K562 (cell line): ENCODE measurements around the gene SMC6. TPM values are rescaled to one million over a fixed set of nuclear protein-coding genes. Genes with fewer than 3 reads are reported as not detected.

ENCODE experiments used
- ATAC-seq: fragments of 200-7000 bp; cut with Tn5 transposase; 3 replicates; pipeline ENCODE4 v1.9.1; 2020; ENCODE audit warnings: moderate library complexity
- BruUV-seq: library from RNA; stranded (reverse); fragments of 400-500 nt; replicated peaks from 2 replicates; lab custom pipeline; 2021; lab: Mats Ljungman, UMichigan
- CTCF ChIA-PET: fragments of 300-600 bp; formaldehyde crosslinking; extraction: SDS; loops from one replicate; lab custom pipeline; 2021; ENCODE audit warnings: low intra/inter-chr PET ratio; lab: Yijun Ruan, JAX
- POLR2A ChIA-PET: fragments of 300-600, 350-650 bp; sonication (Branson Sonifier 250); formaldehyde crosslinking; extraction: SDS; loops from one replicate; lab custom pipeline; 2021; ENCODE audit warnings: antibody characterized with exemption, inconsistent platforms; lab: Yijun Ruan, JAX
- DNase-seq, 4 experiments: peaks; one replicate each; pipeline versions ENCODE4 v3.0.0 to v3.0.0-alpha.2; 2011 to 2018; ENCODE audit warnings: low spot score in 3 of 4, mixed read lengths in 3 of 4; ENCODE audit errors: extremely low read depth in 1 of 4
- FAIRE-seq: peaks from 2 replicates; lab custom pipeline; 2011; peaks lifted over from hg19 to GRCh38; lab: Jason Lieb, UNC
- H2AFZ ChIP-seq: 2 replicates; pipeline ENCODE4 v1.6.0; 2011; ENCODE audit warnings: low read depth, low read length, control low read depth, inconsistent platforms
- H3K27ac ChIP-seq: fragments of 200-600 bp; 3 replicates; pipeline ENCODE4 v1.8.0; 2011; ENCODE audit warnings: low read depth, mild to moderate bottlenecking, control low read depth, inconsistent platforms, low read length, moderate library complexity, mixed read lengths; ENCODE audit errors: extremely low read depth
- H3K27me3 ChIP-seq, 2 experiments: fragments of 300-600 bp in 1 of 2; 2 replicates in 1 of 2; 3 replicates in 1 of 2; pipeline versions ENCODE4 v1.6.0 to v1.8.0; 2011; ENCODE audit warnings: inconsistent platforms in 2 of 2, low read length in 2 of 2, mild to moderate bottlenecking in 1 of 2, mixed read lengths in 1 of 2, moderate library complexity in 1 of 2; ENCODE audit not compliant: control insufficient read depth in 2 of 2, insufficient read depth in 2 of 2
- H3K36me3 ChIP-seq: fragments of 300-600 bp; 3 replicates; pipeline ENCODE4 v1.8.0; 2011; ENCODE audit warnings: mild to moderate bottlenecking, low read length, inconsistent platforms; ENCODE audit not compliant: control insufficient read depth, insufficient read depth
- H3K4me1 ChIP-seq, 2 experiments: fragments of 200-600 bp in 1 of 2; replicated peaks in 1 of 2; 2 replicates in 1 of 2; 3 replicates in 1 of 2; pipeline versions ENCODE4 v1.5.1 to v1.8.0; 2011; ENCODE audit warnings: inconsistent platforms in 2 of 2, low read length in 2 of 2, mild to moderate bottlenecking in 1 of 2, mixed read lengths in 1 of 2, moderate library complexity in 1 of 2; ENCODE audit not compliant: control insufficient read depth in 2 of 2, insufficient read depth in 2 of 2
- H3K4me2 ChIP-seq: 2 replicates; pipeline ENCODE4 v1.6.1; 2011; ENCODE audit warnings: low read length, control low read depth, inconsistent platforms, mixed read lengths; ENCODE audit not compliant: insufficient read depth
- H3K4me3 ChIP-seq: fragments of 200-600 bp; sonication (generic), shearing (Covaris generic); 2 replicates; pipeline ENCODE4 v1.5.1; 2016; ENCODE audit warnings: control low read depth, inconsistent platforms
- H3K79me2 ChIP-seq: fragments of 200-600 bp; 3 replicates; pipeline ENCODE4 v1.8.0; 2011; ENCODE audit warnings: low read length, inconsistent platforms; ENCODE audit not compliant: control insufficient read depth, insufficient read depth
- H3K9ac ChIP-seq, 2 experiments: 2 replicates each; pipeline versions ENCODE4 v1.6.0 to v1.6.1; 2011; ENCODE audit warnings: low read depth in 2 of 2, low read length in 2 of 2, control low read depth in 1 of 2, inconsistent platforms in 1 of 2, mild to moderate bottlenecking in 1 of 2, mixed read lengths in 1 of 2; ENCODE audit not compliant: insufficient read depth in 1 of 2
- H3K9me1 ChIP-seq: one replicate; pipeline ENCODE4 v1.6.0; 2011; ENCODE audit warnings: inconsistent platforms, mild to moderate bottlenecking, low read length, moderate library complexity; ENCODE audit not compliant: control insufficient read depth, insufficient read depth
- H3K9me3 ChIP-seq: replicated peaks from 2 replicates; pipeline ENCODE4 v1.5.1; 2011; ENCODE audit warnings: low read depth, low read length, inconsistent platforms; ENCODE audit not compliant: control insufficient read depth, insufficient read depth
- H4K20me1 ChIP-seq: replicated peaks from 2 replicates; pipeline ENCODE4 v1.6.1; 2011; ENCODE audit warnings: low read length, inconsistent platforms, mixed read lengths; ENCODE audit not compliant: control insufficient read depth, insufficient read depth
- CBFA2T3 ChIP-seq: fragments of 450-650 bp; IDR thresholded peaks from 2 replicates; pipeline ENCODE4 v1.6.1; 2017
- CBX1 ChIP-seq: sonication (generic); IDR thresholded peaks from 2 replicates; pipeline ENCODE4 v1.6.1; 2016; ENCODE audit warnings: antibody characterized with exemption, low read depth, mild to moderate bottlenecking
- KLF13 ChIP-seq: fragments of 450-650 bp; IDR thresholded peaks from 2 replicates; pipeline ENCODE4 v1.6.1; 2016; ENCODE audit warnings: missing genetic modification characterization, low read depth, mild to moderate bottlenecking, missing compliant biosample characterization, moderate library complexity, borderline replicate concordance
- MAFG ChIP-seq: fragments of 450-650 bp; conservative IDR thresholded peaks from 2 replicates; pipeline ENCODE4 v1.6.1; 2016; ENCODE audit warnings: missing genetic modification characterization, missing compliant biosample characterization
- MCM7 ChIP-seq, 2 experiments: fragments of 450-650 bp; IDR thresholded peaks; 2 replicates each; pipeline ENCODE4 v1.6.1; 2016 to 2018
- RBM14 ChIP-seq: fragments of 200-400 bp; formaldehyde crosslinking; IDR thresholded peaks from 2 replicates; pipeline ENCODE4 v1.6.1; 2018; ENCODE audit warnings: low read depth, mild to moderate bottlenecking, low read length, moderate library complexity, borderline replicate concordance; ENCODE audit not compliant: insufficient read depth
- SETDB1 ChIP-seq: IDR thresholded peaks from one replicate; pipeline ENCODE4 v1.6.1; 2012; ENCODE audit warnings: low read length, control low read depth, inconsistent platforms
- SMARCE1 ChIP-seq: fragments of 450-650 bp; IDR thresholded peaks from 2 replicates; pipeline ENCODE4 v1.7.1; 2016; ENCODE audit warnings: mild to moderate bottlenecking
- SRF ChIP-seq, 2 experiments: fragments of 250-450, 450-650 bp in 1 of 2; sonication (Bioruptor Pico) in 1 of 2; sonication (generic) in 1 of 2; formaldehyde crosslinking; IDR thresholded peaks; 2 replicates each; pipeline versions ENCODE4 v1.5.0 to v1.5.1; 2020 to 2022; ENCODE audit warnings: mild to moderate bottlenecking in 1 of 2, missing genetic modification reagents in 1 of 2
- ZFP1 ChIP-seq: fragments of 450-650 bp; formaldehyde crosslinking; IDR thresholded peaks from 2 replicates; pipeline ENCODE4 v1.4.0; 2020; ENCODE audit warnings: mild to moderate bottlenecking, mixed read lengths
- ZNF12 ChIP-seq: sonication (generic); formaldehyde crosslinking; IDR thresholded peaks from 2 replicates; pipeline ENCODE4 v1.4.0; 2020; ENCODE audit warnings: mild to moderate bottlenecking, missing genetic modification reagents
- ZNF23 ChIP-seq: fragments of 250-450 bp; sonication (Bioruptor Pico); IDR thresholded peaks from 2 replicates; pipeline ENCODE4 v1.4.0; 2020; ENCODE audit warnings: mild to moderate bottlenecking
- ZNF324 ChIP-seq: fragments of 250-450 bp; sonication (Bioruptor Pico); IDR thresholded peaks from 2 replicates; pipeline ENCODE4 v1.4.0; 2020; ENCODE audit warnings: mild to moderate bottlenecking
- WGBS: fragments of 100-300 bp; shearing (Covaris generic); methylation state at CpG from one replicate; pipeline ENCODE4 v1.1.6; 2016; ENCODE audit warnings: low coverage, mixed read lengths; ENCODE audit not compliant: insufficient coverage; ENCODE audit errors: missing lambda C conversion rate; 5-methylcytosine and 5-hydroxymethylcytosine counted together
- in situ Hi-C: fragments of 300-500 bp; cut with MboI; formaldehyde crosslinking; loops from 4 replicates; pipeline ENCODE4 v1.15.0; 2018; ENCODE audit warnings: inconsistent platforms, mixed read lengths
- intact Hi-C: fragments of 100-400 bp; cut with micrococcal nuclease; formaldehyde crosslinking; loops from 2 replicates; pipeline ENCODE4 v1.14.2; 2022
- polyA plus RNA-seq, 8 experiments: library from polyadenylated mRNA; depleted of rRNA in 4 of 8; stranded (reverse) in 5 of 8; unstranded in 3 of 8; fragments of >200 nt; fragmentation: Nextera tagmentation in 2 of 8; fragmentation: Illumina TruSeq in 1 of 8; extraction: Ambion mirVana in 2 of 8; extraction: Trizol in 1 of 8; gene quantifications; 2 replicates each; pipeline versions ENCODE4 v1.2.1 to v1.2.3, GENCODE V29; 2011 to 2014; ENCODE audit warnings: inconsistent platforms in 1 of 8, missing spikeins in 1 of 8
- total RNA-seq, 7 experiments: library from RNA; depleted of rRNA in 6 of 7; stranded (reverse); fragments of >200 nt in 6 of 7; fragmentation: Illumina TruSeq in 2 of 7; extraction: Trizol in 2 of 7; gene quantifications; 2 replicates each; pipeline versions ENCODE4 v1.2.1 to v1.2.3, GENCODE V29; 2011 to 2021; ENCODE audit warnings: low replicate concordance in 1 of 7
- TF ChIP-seq, protein P1 (sequence below): fragments of 450-650 bp; conservative IDR thresholded peaks from 2 replicates; pipeline ENCODE4 v1.6.1; 2016; ENCODE audit warnings: missing genetic modification characterization, low read depth, mild to moderate bottlenecking, control low read depth, missing compliant biosample characterization
- TF ChIP-seq, protein P2 (sequence below), 2 experiments: fragments of 250-450 bp in 1 of 2; fragments of 450-650 bp in 1 of 2; sonication (Bioruptor Pico) in 1 of 2; IDR thresholded peaks; 2 replicates each; pipeline versions ENCODE4 v1.6.1 to v1.8.0; 2016 to 2021; ENCODE audit warnings: mild to moderate bottlenecking in 2 of 2, moderate library complexity in 2 of 2, missing compliant biosample characterization in 1 of 2, missing genetic modification characterization in 1 of 2
- TF ChIP-seq, protein P3 (sequence below): fragments of 250-450 bp; sonication (Bioruptor Pico); IDR thresholded peaks from 2 replicates; pipeline ENCODE4 v1.6.1; 2021; ENCODE audit warnings: mild to moderate bottlenecking
- TF ChIP-seq, protein P4 (sequence below): fragments of 450-650 bp; IDR thresholded peaks from 2 replicates; pipeline ENCODE4 v1.7.1; 2018; ENCODE audit warnings: mild to moderate bottlenecking, low read depth; ENCODE audit not compliant: partially characterized antibody

Gene SMC6
- total and polyA plus RNA-seq, 9 of the 15 experiments (the other 6 are each of a cell fraction or from before 2014, with no cell fraction given) = 14.2 to 75.9 (median 47.7) TPM

- H3K4me3 ChIP-seq = no peak overlapping the region
- ChIA-PET POLR2A (interaction anchor here (0.9 to 2.0 kb wide), 2 partner anchors 11 to 14 kb away, joined by 4 to 8 read pairs; partner anchors contain the start of gene GEN1), CTCF (no interaction called here)
- no peak overlapping the region for H3K9ac ChIP-seq
- no peaks in the 10 kb centered on the region for H4K20me1 ChIP-seq
- H3K9me1 ChIP-seq = no peaks in the 10 kb centered on the region
- BruUV-seq = no TSS peak
- FAIRE-seq (no peak), ATAC-seq (no peak), DNase-seq (no peak)
- no peak overlapping the region for H3K27ac ChIP-seq
- H3K79me2 ChIP-seq = peaks cover 5% of the 10 kb centered on the region; the same call in 1 of the 3 replicates
- H3K36me3 ChIP-seq = peaks cover 91% of the 10 kb centered on the region
- in situ Hi-C loops = no loop called here
- H3K27me3 ChIP-seq = no peaks in the 10 kb centered on the region
- no peaks in the 10 kb centered on the region for H3K9me3 ChIP-seq
- no peaks in the 10 kb centered on the region for H3K4me1 ChIP-seq
- WGBS = no CpG with 5 or more reads among the region's 2 CpGs
- TF ChIP-seq CBX1 (no peak), MAFG (no peak), CBFA2T3 (no peak), SRF (CRISPR knock-in tag; IDR thresholded peaks at IDR 0.05) (no peak), KLF13 (tag) (no peak), ZFP1 (CRISPR knock-in tag) (no peak), MCM7 (IDR thresholded peaks at IDR 0.05) (no peak), RBM14 (no peak), ZNF23 (CRISPR knock-in tag) (no peak), SMARCE1 (no peak), ZNF12 (CRISPR knock-in tag) (no peak), SETDB1 (no peak), ZNF324 (CRISPR knock-in tag) (no peak)
- TF ChIP-seq, protein P1, sequence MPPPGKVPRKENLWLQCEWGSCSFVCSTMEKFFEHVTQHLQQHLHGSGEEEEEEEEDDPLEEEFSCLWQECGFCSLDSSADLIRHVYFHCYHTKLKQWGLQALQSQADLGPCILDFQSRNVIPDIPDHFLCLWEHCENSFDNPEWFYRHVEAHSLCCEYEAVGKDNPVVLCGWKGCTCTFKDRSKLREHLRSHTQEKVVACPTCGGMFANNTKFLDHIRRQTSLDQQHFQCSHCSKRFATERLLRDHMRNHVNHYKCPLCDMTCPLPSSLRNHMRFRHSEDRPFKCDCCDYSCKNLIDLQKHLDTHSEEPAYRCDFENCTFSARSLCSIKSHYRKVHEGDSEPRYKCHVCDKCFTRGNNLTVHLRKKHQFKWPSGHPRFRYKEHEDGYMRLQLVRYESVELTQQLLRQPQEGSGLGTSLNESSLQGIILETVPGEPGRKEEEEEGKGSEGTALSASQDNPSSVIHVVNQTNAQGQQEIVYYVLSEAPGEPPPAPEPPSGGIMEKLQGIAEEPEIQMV (tag) = no peak
- TF ChIP-seq, protein P2, sequence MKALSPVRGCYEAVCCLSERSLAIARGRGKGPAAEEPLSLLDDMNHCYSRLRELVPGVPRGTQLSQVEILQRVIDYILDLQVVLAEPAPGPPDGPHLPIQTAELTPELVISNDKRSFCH (CRISPR knock-in tag; IDR thresholded peaks at IDR 0.05) = no peak
- TF ChIP-seq, protein P2 (tag; IDR thresholded peaks at IDR 0.05) = no peak
- TF ChIP-seq, protein P3, sequence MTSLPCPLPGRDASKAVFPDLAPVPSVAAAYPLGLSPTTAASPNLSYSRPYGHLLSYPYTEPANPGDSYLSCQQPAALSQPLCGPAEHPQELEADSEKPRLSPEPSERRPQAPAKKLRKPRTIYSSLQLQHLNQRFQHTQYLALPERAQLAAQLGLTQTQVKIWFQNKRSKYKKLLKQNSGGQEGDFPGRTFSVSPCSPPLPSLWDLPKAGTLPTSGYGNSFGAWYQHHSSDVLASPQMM (CRISPR knock-in tag) = no peak
- TF ChIP-seq, protein P4, sequence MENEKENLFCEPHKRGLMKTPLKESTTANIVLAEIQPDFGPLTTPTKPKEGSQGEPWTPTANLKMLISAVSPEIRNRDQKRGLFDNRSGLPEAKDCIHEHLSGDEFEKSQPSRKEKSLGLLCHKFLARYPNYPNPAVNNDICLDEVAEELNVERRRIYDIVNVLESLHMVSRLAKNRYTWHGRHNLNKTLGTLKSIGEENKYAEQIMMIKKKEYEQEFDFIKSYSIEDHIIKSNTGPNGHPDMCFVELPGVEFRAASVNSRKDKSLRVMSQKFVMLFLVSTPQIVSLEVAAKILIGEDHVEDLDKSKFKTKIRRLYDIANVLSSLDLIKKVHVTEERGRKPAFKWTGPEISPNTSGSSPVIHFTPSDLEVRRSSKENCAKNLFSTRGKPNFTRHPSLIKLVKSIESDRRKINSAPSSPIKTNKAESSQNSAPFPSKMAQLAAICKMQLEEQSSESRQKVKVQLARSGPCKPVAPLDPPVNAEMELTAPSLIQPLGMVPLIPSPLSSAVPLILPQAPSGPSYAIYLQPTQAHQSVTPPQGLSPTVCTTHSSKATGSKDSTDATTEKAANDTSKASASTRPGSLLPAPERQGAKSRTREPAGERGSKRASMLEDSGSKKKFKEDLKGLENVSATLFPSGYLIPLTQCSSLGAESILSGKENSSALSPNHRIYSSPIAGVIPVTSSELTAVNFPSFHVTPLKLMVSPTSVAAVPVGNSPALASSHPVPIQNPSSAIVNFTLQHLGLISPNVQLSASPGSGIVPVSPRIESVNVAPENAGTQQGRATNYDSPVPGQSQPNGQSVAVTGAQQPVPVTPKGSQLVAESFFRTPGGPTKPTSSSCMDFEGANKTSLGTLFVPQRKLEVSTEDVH = no peak
- intact Hi-C loops = no loop called here
- no peak overlapping the region for H3K4me2 ChIP-seq
- no peak overlapping the region for H2AFZ ChIP-seq
Observed at GRCh38 chr2:17740203-17740602, 13.4 kb downstream of the SMC6 start.
